WTC11 (cell line): ENCODE measurements around the gene ZSWIM3. TPM values are rescaled to one million over a fixed set of nuclear protein-coding genes. Genes with fewer than 3 reads are reported as not detected.

Experiments used
- ATAC-seq: fragments of 200-7000 bp; cut with Tn5 transposase; 2 replicates; pipeline ENCODE4 v1.10.0; 2021; ENCODE audit warnings: mild to moderate bottlenecking, moderate library complexity
- CTCF ChIA-PET: fragments of 300-600 bp; sonication (Branson Sonifier 250); formaldehyde crosslinking; loops from one replicate; lab custom pipeline; 2021; ENCODE audit warnings: antibody characterized with exemption; lab: Charles Lee
- POLR2A ChIA-PET: fragments of 350-600 bp; sonication (Branson Sonifier 250); formaldehyde crosslinking; loops from one replicate; lab custom pipeline; 2021; ENCODE audit warnings: antibody characterized with exemption; lab: Charles Lee
- DNase-seq: peaks from one replicate; pipeline ENCODE4 v3.0.0; 2021; ENCODE audit warnings: low spot score
- H3K27ac Mint-ChIP-seq: 2 replicates; pipeline ENCODE4 v1.8.0; 2021; ENCODE audit warnings: mixed read lengths
- H3K27me3 Mint-ChIP-seq: 2 replicates; pipeline ENCODE4 v1.8.0; 2021; ENCODE audit warnings: low read depth, mild to moderate bottlenecking, moderate library complexity, mixed read lengths
- H3K36me3 Mint-ChIP-seq: 2 replicates; pipeline ENCODE4 v1.8.0; 2021; ENCODE audit warnings: mixed read lengths
- H3K4me1 Mint-ChIP-seq: 2 replicates; pipeline ENCODE4 v1.8.0; 2022; ENCODE audit warnings: mixed read lengths
- H3K4me3 Mint-ChIP-seq: 2 replicates; pipeline ENCODE4 v1.8.0; 2021; ENCODE audit warnings: mild to moderate bottlenecking, moderate library complexity, mixed read lengths
- H3K9me3 Mint-ChIP-seq: 2 replicates; pipeline ENCODE4 v1.8.0; 2021; ENCODE audit warnings: mixed read lengths
- ATF1 ChIP-seq: sonication (generic); formaldehyde crosslinking; IDR thresholded peaks from 2 replicates; pipeline ENCODE4 v1.8.1; 2023; ENCODE audit warnings: mild to moderate bottlenecking, moderate library complexity, missing genetic modification reagents
- CBFB ChIP-seq: sonication (generic); formaldehyde crosslinking; IDR thresholded peaks from 2 replicates; pipeline ENCODE4 v1.8.1; 2022; ENCODE audit warnings: mild to moderate bottlenecking, low read depth, missing genetic modification reagents
- EMX1 ChIP-seq: fragments of 250-450 bp; sonication (Bioruptor Pico); IDR thresholded peaks from 2 replicates; pipeline ENCODE4 v1.8.0; 2021; ENCODE audit warnings: mild to moderate bottlenecking
- ETV6 ChIP-seq: sonication (generic); formaldehyde crosslinking; IDR thresholded peaks from 2 replicates; pipeline ENCODE4 v1.8.1; 2022; ENCODE audit warnings: mild to moderate bottlenecking, missing genetic modification reagents
- IRF2 ChIP-seq: sonication (generic); formaldehyde crosslinking; IDR thresholded peaks from 2 replicates; pipeline ENCODE4 v1.8.0; 2022; ENCODE audit warnings: low read depth, missing genetic modification reagents, borderline replicate concordance
- RORB ChIP-seq: fragments of 250-450 bp; sonication (Bioruptor Pico); IDR thresholded peaks from 2 replicates; pipeline ENCODE4 v1.9.0; 2021; ENCODE audit warnings: mild to moderate bottlenecking
- ZBTB21 ChIP-seq: sonication (generic); formaldehyde crosslinking; IDR thresholded peaks from 2 replicates; pipeline ENCODE4 v1.8.1; 2023; ENCODE audit warnings: mild to moderate bottlenecking, missing genetic modification reagents, borderline replicate concordance
- ZNF121 ChIP-seq: sonication (generic); formaldehyde crosslinking; IDR thresholded peaks from 2 replicates; pipeline ENCODE4 v1.8.0; 2023; ENCODE audit warnings: missing genetic modification reagents
- ZNF671 ChIP-seq: fragments of 250-450 bp; sonication (Bioruptor Pico); IDR thresholded peaks from 2 replicates; pipeline ENCODE4 v1.8.0; 2021; ENCODE audit warnings: mild to moderate bottlenecking
- total RNA-seq: library from RNA; stranded (reverse); gene quantifications from 3 replicates; pipeline ENCODE4 v1.2.3, GENCODE V29; 2021
- TF ChIP-seq, protein P1 (sequence below): fragments of 200-600 bp; IDR thresholded peaks from 2 replicates; pipeline ENCODE4 v1.8.0; 2022; ENCODE audit warnings: antibody characterized with exemption
- TF ChIP-seq, protein P2 (sequence below): fragments of 250-450 bp; sonication (Bioruptor Pico); IDR thresholded peaks from 2 replicates; pipeline ENCODE4 v1.9.0; 2021; ENCODE audit warnings: mild to moderate bottlenecking
- TF ChIP-seq, protein P3 (sequence below): sonication (generic); formaldehyde crosslinking; IDR thresholded peaks from 2 replicates; pipeline ENCODE4 v1.8.0; 2022; ENCODE audit warnings: missing genetic modification reagents
- TF ChIP-seq, protein P4 (sequence below): sonication (generic); formaldehyde crosslinking; IDR thresholded peaks from 2 replicates; pipeline ENCODE4 v1.8.1; 2023; ENCODE audit warnings: mild to moderate bottlenecking, moderate library complexity, missing genetic modification reagents
- TF ChIP-seq, protein P5 (sequence below): sonication (generic); formaldehyde crosslinking; IDR thresholded peaks from 2 replicates; pipeline ENCODE4 v1.8.1; 2023; ENCODE audit warnings: mild to moderate bottlenecking, missing genetic modification reagents, moderate library complexity
- TF ChIP-seq, protein P6 (sequence below): fragments of 250-450 bp; sonication (Bioruptor Pico); conservative IDR thresholded peaks from 2 replicates; pipeline ENCODE4 v1.9.0; 2021; ENCODE audit warnings: mild to moderate bottlenecking
- TF ChIP-seq, protein P7 (sequence below): sonication (generic); formaldehyde crosslinking; conservative IDR thresholded peaks from 2 replicates; pipeline ENCODE4 v1.8.1; 2022; ENCODE audit warnings: mild to moderate bottlenecking, missing genetic modification reagents
- TF ChIP-seq, protein P8 (sequence below): sonication (generic); formaldehyde crosslinking; IDR thresholded peaks from 2 replicates; pipeline ENCODE4 v1.8.0; 2023; ENCODE audit warnings: missing genetic modification reagents, mild to moderate bottlenecking, borderline replicate concordance

Gene ZSWIM3
- total RNA-seq, 1 experiment from 2014 or later = 3.4 TPM

DNA sequence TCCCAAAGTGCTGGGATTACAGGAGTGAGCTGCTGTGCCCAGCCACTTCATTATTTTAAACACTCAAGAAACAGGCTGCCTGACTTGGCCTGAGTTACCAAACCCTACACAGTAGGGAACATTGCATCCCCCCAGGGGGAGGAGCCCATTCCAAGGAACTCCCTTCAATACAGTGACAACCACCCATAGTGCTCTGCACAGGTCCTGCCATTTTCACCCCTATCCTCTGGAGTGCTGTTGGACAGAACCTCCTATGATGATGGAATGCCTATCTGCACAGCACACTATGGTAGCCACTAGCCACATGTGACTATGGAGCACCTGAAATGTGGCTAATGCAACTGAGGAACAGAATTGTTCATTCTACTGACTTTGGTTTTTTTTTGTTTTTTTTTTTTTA is 12.0 kb upstream of the ZSWIM3 start:
- ATAC-seq (peak; percentile 27; the same call in 1 of the 2 replicates), DNase-seq (no peak)
- Mint-ChIP-seq H3K27ac (no peak overlapping the region), H3K36me3 (peaks cover 38% of the 10 kb centered on the region), H3K4me1 (no peaks in the 10 kb centered on the region), H3K9me3 (no peaks in the 10 kb centered on the region), H3K27me3 (no peaks in the 10 kb centered on the region), H3K4me3 (no peak overlapping the region)
- POLR2A ChIA-PET = interaction anchor here (0.6 kb wide), 1 partner anchor 45 kb away, joined by 4 read pairs; no protein-coding TSS in a partner anchor
- TF ChIP-seq ZNF121 = no peak
- TF ChIP-seq, protein P1, sequence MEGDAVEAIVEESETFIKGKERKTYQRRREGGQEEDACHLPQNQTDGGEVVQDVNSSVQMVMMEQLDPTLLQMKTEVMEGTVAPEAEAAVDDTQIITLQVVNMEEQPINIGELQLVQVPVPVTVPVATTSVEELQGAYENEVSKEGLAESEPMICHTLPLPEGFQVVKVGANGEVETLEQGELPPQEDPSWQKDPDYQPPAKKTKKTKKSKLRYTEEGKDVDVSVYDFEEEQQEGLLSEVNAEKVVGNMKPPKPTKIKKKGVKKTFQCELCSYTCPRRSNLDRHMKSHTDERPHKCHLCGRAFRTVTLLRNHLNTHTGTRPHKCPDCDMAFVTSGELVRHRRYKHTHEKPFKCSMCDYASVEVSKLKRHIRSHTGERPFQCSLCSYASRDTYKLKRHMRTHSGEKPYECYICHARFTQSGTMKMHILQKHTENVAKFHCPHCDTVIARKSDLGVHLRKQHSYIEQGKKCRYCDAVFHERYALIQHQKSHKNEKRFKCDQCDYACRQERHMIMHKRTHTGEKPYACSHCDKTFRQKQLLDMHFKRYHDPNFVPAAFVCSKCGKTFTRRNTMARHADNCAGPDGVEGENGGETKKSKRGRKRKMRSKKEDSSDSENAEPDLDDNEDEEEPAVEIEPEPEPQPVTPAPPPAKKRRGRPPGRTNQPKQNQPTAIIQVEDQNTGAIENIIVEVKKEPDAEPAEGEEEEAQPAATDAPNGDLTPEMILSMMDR = no peak
- TF ChIP-seq ATF1 (CRISPR knock-in tag) = no peak
- TF ChIP-seq ETV6 (CRISPR knock-in tag) = no peak
- TF ChIP-seq, protein P2, sequence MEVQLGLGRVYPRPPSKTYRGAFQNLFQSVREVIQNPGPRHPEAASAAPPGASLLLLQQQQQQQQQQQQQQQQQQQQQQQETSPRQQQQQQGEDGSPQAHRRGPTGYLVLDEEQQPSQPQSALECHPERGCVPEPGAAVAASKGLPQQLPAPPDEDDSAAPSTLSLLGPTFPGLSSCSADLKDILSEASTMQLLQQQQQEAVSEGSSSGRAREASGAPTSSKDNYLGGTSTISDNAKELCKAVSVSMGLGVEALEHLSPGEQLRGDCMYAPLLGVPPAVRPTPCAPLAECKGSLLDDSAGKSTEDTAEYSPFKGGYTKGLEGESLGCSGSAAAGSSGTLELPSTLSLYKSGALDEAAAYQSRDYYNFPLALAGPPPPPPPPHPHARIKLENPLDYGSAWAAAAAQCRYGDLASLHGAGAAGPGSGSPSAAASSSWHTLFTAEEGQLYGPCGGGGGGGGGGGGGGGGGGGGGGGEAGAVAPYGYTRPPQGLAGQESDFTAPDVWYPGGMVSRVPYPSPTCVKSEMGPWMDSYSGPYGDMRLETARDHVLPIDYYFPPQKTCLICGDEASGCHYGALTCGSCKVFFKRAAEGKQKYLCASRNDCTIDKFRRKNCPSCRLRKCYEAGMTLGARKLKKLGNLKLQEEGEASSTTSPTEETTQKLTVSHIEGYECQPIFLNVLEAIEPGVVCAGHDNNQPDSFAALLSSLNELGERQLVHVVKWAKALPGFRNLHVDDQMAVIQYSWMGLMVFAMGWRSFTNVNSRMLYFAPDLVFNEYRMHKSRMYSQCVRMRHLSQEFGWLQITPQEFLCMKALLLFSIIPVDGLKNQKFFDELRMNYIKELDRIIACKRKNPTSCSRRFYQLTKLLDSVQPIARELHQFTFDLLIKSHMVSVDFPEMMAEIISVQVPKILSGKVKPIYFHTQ (CRISPR knock-in tag) = no peak
- TF ChIP-seq, protein P3, sequence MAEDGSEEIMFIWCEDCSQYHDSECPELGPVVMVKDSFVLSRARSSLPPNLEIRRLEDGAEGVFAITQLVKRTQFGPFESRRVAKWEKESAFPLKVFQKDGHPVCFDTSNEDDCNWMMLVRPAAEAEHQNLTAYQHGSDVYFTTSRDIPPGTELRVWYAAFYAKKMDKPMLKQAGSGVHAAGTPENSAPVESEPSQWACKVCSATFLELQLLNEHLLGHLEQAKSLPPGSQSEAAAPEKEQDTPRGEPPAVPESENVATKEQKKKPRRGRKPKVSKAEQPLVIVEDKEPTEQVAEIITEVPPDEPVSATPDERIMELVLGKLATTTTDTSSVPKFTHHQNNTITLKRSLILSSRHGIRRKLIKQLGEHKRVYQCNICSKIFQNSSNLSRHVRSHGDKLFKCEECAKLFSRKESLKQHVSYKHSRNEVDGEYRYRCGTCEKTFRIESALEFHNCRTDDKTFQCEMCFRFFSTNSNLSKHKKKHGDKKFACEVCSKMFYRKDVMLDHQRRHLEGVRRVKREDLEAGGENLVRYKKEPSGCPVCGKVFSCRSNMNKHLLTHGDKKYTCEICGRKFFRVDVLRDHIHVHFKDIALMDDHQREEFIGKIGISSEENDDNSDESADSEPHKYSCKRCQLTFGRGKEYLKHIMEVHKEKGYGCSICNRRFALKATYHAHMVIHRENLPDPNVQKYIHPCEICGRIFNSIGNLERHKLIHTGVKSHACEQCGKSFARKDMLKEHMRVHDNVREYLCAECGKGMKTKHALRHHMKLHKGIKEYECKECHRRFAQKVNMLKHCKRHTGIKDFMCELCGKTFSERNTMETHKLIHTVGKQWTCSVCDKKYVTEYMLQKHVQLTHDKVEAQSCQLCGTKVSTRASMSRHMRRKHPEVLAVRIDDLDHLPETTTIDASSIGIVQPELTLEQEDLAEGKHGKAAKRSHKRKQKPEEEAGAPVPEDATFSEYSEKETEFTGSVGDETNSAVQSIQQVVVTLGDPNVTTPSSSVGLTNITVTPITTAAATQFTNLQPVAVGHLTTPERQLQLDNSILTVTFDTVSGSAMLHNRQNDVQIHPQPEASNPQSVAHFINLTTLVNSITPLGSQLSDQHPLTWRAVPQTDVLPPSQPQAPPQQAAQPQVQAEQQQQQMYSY = no peak
- TF ChIP-seq, protein P4, sequence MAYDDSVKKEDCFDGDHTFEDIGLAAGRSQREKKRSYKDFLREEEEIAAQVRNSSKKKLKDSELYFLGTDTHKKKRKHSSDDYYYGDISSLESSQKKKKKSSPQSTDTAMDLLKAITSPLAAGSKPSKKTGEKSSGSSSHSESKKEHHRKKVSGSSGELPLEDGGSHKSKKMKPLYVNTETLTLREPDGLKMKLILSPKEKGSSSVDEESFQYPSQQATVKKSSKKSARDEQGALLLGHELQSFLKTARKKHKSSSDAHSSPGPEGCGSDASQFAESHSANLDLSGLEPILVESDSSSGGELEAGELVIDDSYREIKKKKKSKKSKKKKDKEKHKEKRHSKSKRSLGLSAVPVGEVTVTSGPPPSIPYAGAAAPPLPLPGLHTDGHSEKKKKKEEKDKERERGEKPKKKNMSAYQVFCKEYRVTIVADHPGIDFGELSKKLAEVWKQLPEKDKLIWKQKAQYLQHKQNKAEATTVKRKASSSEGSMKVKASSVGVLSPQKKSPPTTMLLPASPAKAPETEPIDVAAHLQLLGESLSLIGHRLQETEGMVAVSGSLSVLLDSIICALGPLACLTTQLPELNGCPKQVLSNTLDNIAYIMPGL (CRISPR knock-in tag) = no peak
- TF ChIP-seq, protein P5, sequence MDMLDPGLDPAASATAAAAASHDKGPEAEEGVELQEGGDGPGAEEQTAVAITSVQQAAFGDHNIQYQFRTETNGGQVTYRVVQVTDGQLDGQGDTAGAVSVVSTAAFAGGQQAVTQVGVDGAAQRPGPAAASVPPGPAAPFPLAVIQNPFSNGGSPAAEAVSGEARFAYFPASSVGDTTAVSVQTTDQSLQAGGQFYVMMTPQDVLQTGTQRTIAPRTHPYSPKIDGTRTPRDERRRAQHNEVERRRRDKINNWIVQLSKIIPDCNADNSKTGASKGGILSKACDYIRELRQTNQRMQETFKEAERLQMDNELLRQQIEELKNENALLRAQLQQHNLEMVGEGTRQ (CRISPR knock-in tag) = no peak
- TF ChIP-seq, protein P6, sequence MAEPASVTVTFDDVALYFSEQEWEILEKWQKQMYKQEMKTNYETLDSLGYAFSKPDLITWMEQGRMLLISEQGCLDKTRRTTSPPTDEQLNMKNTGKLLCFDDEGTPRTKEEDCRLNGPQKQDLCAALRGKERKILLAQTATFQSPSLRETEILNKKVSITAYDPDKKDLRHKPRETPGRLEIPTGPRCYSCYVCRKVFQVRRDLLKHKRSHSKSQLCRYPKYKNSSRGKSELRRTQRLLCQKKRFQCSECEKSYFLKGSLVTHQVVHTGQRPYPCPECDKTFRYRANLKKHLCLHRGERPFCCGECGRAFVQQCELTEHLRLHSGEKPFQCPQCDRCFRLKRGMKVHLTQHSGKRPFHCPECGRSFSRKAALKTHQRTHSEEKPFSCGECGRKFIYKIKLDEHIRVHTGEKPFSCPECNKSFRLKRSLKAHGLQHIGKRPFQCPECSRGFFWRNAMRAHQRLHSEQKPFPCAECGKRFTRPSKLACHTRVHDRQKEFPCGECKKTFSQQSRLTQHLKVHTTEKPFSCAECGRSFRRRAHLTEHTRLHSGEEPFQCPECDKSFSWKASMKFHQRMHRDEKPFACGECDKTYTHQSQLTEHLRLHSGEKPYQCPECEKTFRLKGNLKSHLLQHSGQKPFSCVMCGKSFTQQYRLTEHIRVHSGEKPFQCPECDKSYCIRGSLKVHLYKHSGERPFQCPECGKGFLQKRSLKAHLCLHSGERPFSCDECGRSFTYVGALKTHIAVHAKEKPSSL (CRISPR knock-in tag) = no peak
- no peak for TF ChIP-seq CBFB
- TF ChIP-seq EMX1 (CRISPR knock-in tag) = no peak
- CTCF ChIA-PET = interaction anchor here (1.0 kb wide), 1 partner anchor 21 kb away, joined by 3 read pairs; no protein-coding TSS in a partner anchor

DNA sequence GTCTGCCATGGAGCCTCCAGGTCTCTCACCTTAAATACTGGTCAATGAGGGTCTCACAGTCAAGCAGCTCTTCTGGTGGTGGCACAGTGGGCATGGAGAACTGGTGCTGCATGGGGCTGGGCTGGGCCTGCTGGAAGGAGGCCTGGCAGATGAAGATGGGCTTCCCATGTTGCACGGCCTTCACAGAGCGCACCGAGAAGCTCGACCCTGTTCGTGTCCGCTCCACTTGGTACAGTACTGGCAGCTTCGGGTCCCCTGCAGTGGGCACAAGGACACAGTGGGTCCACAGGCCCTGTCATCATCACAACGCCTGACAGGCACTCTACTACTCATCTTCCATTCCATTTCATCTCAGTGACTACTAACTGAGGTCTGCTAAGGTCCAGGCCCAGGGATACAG is 9.0 kb upstream of the ZSWIM3 start:
- H3K27me3 Mint-ChIP-seq = no peaks in the 10 kb centered on the region
- ChIA-PET POLR2A (no interaction called here), CTCF (interaction anchor here (2.0 kb wide), 1 partner anchor 41 kb away, joined by 4 read pairs; no protein-coding TSS in a partner anchor)
- no peak overlapping the region for H3K4me3 Mint-ChIP-seq
- peaks cover 22% of the 10 kb centered on the region for H3K4me1 Mint-ChIP-seq
- H3K9me3 Mint-ChIP-seq = no peaks in the 10 kb centered on the region
- DNase-seq = no peak
- peaks cover 34% of the 10 kb centered on the region for H3K36me3 Mint-ChIP-seq
- peak overlapping the region; percentile 69; the same call in 1 of the 2 replicates for H3K27ac Mint-ChIP-seq
- no peak for ATAC-seq
- TF ChIP-seq ZNF671 (CRISPR knock-in tag) (no peak), ZBTB21 (CRISPR knock-in tag) (no peak), IRF2 (CRISPR knock-in tag) (no peak), RORB (CRISPR knock-in tag) (no peak)
- TF ChIP-seq, protein P7, sequence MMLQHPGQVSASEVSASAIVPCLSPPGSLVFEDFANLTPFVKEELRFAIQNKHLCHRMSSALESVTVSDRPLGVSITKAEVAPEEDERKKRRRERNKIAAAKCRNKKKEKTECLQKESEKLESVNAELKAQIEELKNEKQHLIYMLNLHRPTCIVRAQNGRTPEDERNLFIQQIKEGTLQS = no peak
- TF ChIP-seq, protein P8, sequence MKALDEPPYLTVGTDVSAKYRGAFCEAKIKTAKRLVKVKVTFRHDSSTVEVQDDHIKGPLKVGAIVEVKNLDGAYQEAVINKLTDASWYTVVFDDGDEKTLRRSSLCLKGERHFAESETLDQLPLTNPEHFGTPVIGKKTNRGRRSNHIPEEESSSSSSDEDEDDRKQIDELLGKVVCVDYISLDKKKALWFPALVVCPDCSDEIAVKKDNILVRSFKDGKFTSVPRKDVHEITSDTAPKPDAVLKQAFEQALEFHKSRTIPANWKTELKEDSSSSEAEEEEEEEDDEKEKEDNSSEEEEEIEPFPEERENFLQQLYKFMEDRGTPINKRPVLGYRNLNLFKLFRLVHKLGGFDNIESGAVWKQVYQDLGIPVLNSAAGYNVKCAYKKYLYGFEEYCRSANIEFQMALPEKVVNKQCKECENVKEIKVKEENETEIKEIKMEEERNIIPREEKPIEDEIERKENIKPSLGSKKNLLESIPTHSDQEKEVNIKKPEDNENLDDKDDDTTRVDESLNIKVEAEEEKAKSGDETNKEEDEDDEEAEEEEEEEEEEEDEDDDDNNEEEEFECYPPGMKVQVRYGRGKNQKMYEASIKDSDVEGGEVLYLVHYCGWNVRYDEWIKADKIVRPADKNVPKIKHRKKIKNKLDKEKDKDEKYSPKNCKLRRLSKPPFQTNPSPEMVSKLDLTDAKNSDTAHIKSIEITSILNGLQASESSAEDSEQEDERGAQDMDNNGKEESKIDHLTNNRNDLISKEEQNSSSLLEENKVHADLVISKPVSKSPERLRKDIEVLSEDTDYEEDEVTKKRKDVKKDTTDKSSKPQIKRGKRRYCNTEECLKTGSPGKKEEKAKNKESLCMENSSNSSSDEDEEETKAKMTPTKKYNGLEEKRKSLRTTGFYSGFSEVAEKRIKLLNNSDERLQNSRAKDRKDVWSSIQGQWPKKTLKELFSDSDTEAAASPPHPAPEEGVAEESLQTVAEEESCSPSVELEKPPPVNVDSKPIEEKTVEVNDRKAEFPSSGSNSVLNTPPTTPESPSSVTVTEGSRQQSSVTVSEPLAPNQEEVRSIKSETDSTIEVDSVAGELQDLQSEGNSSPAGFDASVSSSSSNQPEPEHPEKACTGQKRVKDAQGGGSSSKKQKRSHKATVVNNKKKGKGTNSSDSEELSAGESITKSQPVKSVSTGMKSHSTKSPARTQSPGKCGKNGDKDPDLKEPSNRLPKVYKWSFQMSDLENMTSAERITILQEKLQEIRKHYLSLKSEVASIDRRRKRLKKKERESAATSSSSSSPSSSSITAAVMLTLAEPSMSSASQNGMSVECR (CRISPR knock-in tag) = no peak
